OCI-LY1 (cell line): ENCODE results near the gene RAB4A.

Experiments used
- EZH2 ChIP-seq: fragments of 200-600 bp; sonication (generic), shearing (Covaris generic); IDR thresholded peaks from 2 replicates; pipeline ENCODE4 v1.8.0; 2017; ENCODE audit warnings: borderline replicate concordance, mixed run types, mild to moderate bottlenecking, antibody characterized with exemption, low read length, moderate library complexity, mixed read lengths
- TF ChIP-seq, protein P1 (sequence below): fragments of 200-600 bp; sonication (generic), shearing (Covaris generic); IDR thresholded peaks from 2 replicates; pipeline ENCODE4 v1.5.1; 2017; ENCODE audit warnings: mild to moderate bottlenecking, antibody characterized with exemption, low read length, moderate library complexity, mixed read lengths

DNA sequence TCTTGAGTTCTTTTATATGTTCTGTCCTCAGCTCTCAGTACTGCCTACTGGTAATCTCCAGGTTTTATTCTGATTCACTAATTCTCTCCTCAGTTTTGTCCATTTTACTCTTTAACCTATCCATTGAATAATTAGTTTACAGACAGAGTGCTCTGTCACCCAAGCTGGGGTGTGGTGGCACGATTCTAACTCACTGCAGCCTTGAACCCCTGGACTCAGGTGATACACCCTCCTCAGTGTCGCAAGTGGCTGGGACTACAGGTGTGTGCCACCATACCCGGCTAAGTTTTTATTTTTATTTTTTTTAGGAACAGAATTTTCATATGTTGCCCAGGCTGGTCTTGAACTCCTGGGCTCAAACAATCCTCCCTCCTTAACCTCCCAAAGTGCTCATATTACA lies 14.0 kb downstream of the RAB4A start:
- TF ChIP-seq, protein P1, sequence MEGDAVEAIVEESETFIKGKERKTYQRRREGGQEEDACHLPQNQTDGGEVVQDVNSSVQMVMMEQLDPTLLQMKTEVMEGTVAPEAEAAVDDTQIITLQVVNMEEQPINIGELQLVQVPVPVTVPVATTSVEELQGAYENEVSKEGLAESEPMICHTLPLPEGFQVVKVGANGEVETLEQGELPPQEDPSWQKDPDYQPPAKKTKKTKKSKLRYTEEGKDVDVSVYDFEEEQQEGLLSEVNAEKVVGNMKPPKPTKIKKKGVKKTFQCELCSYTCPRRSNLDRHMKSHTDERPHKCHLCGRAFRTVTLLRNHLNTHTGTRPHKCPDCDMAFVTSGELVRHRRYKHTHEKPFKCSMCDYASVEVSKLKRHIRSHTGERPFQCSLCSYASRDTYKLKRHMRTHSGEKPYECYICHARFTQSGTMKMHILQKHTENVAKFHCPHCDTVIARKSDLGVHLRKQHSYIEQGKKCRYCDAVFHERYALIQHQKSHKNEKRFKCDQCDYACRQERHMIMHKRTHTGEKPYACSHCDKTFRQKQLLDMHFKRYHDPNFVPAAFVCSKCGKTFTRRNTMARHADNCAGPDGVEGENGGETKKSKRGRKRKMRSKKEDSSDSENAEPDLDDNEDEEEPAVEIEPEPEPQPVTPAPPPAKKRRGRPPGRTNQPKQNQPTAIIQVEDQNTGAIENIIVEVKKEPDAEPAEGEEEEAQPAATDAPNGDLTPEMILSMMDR = no peak
- TF ChIP-seq EZH2 = no peak
